ENCODE data around the gene SEMA3C.

The SEMA3C gene

DNA sequence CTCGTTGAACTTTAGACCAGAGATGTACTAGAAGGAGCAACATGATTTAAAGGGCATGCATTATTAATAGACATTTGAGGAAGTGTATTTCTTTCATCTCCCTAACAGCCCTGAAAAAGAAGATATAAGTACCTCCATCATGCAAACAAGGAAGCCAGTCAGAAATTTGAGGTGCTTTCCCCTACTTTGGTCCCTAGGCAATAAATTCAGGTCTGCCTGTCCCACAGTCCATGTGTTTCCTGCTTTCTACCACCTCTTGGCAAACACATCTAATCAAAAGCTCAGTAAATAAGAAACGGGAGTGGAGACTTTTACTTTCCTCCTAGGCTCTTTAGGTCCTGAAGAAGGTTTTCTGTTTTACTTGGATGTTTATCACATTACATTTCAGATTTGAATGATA is 5.2 kb upstream of the SEMA3C start:
- DNase-seq = no peak

DNA sequence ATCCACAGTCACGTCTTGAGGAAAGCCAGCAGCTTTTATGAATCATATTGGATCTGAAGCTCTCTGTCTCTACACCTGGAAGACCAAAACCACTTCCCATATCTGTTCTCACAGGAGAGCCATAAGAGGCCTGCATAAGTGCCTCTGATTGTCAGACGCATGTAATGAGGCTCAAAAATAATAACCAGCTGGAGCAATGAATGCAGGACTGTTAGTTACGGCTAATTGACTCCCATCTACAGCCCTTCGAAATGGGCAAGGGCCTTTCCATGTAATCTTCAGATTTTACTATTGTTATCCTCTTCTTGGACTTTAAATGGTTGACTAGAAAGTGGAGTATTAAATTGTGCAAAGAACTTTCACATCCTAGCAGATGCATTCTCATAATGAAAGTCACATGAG is 4.4 kb upstream of the SEMA3C start:
- no peak for DNase-seq

DNA sequence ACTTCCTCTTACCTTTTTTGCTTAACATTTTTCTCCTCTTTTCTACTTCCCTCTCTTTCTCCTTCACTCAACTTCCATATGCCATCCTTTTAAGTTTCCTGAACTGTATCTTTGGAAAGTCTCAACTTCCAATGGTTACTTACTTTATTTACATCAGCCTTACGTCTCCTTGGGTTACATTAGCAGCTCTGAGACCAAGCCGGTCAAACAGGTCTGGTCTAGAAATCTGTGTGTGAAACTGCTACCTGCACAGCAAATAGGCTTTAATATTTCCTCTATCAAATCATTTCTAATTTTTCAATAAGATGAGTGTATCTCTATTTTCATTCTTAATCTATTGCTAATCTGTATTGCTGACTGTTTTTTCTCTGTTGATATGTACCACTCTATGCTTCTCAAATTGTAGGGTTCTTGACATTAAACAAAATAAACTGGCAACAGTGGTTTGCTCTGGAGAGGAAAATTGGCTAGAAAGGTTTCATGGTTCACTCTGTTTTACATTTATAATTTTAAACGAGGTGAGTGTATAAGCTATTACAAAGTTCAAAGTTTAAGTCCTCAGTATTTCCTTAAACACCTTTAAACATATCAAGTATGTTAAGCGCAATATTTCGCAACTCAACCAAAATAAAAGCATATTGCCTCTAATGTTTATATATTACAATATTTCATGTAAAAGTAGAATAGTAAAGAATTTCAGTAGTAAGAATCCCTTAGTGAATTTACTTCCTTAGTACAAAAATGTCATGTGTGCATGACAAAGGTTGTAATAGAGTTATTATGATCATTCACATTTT is 3.6 kb upstream of the SEMA3C start:
- DNase-seq = no peak

DNA sequence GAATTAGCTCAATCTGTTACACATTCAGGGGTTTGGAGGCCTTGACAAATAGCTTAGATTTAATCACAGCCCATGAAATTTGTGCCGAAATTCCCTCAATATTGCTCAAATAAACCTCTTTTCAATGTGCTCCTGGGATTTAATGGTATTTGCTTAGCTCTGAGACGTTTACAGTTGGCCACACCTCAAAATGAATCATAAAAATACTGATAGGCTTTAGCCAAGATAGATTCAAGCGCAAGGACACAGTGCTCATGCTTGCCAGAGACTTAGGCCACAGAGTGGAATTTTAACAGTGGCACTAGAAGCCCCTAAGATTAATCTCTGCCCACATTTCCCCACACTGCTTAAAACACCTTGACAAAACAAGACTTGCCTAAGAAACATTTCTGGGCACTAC is 2.3 kb upstream of the SEMA3C start:
- DNase-seq = no peak

DNA sequence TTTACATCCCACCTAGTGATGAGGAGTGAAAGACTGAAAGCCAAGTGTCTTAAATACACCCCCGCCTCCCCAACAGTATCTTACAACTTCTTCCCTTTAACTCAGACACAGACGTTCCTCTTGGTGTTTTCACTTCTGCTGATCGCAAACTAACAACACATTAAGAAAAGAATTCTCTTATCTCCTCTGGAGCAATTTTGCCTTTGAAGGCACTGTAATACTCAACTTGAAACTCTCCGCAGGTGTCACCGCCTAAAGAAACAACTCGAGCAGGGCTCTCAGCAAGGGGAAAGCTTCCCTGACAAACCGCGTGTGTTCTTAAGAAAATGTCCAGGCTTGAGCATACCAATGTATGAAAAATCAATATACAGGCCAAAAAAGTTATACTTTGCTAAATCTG is 452 bp downstream of the SEMA3C start:
- no peak for DNase-seq

DNA sequence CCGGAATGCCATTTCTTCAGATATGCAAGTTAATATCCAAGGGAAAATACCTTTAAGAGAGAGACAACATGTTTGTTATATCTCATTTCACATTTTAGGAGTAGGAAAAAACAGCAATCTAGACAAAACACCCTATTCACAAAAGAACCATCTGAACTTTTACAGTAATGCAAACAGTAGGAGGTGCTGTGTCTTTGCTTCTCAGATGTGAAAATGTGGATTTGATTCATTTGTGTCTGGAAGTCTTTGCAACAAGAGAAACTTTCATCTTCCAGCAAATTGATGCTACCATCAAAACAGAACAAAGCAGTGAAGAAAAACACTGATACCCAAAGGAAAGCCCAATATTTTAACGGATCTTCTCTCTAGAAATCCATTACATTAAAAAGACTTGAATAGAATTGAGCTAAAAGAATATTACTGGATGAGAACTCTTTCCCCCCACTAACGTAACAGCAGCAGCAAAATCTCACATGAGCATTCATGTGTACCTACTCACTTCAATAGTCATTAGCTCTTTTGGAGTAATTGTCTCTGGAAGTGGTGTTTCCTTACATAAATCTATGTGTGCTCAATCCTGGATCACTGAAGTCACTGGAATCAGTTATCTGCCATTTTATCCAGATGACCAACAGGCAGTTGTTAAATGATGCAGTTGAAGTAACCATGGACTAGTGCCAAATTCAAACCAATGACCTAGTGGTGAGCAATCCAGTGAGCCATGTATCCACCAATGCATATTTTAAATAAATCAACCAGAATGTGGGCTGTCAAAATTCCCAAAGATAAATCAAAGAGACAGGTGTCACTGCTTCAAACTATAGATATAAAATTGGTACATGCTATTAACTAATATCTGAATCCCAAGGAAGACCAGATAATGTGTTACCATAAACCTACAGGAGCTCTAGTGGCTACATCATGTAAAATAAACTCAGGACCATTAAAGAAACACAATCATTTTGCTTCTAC is 1.8 kb downstream of the SEMA3C start:
- no peak for DNase-seq

DNA sequence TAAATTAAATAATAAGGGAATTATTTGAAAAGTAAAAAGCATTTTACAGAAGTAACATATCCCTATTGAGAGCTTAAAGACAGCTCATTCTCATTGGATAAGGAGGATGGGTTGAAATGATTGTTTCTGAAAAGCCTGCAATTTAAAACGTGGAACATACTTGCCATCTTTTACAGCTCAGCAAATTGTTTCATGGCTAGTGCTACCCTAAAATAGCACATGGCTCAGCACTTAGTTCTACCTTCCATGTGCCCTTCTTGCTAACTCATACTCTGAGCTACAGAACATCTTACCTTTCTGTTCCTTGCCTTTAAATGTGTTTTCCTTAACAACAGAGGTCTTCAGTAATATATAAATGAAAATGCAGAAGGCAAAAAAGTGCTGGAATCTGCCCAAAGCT is 8.6 kb downstream of the SEMA3C start:
- no peak for DNase-seq

DNA sequence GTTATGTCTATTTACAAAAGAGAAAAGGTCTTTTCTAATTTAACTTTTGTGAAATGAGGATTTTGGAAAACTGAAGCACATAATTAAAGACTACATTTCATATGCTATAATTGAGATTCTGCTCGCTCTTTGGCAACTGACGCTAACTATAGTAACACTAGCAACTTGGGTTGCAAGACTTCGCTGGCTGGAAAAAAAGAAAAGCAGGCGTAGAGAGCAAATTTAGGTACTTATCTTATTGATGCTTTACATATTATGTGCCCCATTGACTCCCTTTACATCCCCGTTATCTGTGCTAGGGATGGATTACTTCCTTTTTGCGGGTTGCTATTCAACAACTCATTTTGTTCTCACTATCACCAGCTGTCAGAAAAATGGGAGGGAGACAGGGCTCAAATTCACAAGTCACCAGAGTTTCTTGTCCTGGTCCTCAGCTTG is 10.5 kb downstream of the SEMA3C start:
- no peak for DNase-seq

DNA sequence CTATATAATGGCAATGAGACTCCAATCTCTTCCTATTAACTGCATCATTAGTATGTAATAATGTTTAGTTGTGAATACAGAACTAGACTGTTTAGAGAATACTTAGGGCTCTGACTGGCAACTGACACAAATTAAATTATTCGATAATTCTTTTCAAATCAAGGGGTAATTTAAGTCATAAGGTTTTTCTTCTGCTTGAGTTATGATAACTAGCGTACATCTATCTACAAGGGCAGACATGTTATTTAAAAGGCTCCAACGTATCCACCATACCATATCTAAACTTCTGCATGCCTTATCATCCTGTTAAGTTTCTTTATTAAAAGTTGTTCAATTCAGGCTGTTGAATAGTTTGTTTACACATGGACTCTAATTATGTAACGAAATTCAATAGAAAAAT is 11.2 kb downstream of the SEMA3C start:
- DNase-seq = no peak

DNA sequence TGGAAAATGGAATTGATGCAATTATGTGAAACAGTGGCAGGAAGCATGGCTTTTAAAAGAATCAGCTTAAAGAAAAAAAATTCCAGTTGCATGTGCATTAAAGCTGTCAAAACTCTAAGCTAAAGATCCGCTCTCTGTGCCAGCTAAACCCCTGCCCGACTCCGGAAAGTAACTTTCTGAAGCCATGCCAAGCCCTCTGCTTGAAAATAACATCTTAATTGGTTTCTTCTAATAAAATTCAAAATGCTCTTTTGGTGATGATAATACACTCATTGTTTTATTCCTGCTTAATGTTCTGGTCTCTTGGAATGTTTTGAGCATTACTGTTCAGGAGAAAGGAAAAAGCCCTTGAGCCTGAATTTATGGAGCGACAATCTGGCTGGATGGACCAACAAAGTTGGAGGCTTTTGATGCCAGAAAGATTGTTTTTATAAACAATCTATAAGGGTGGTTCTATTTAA is 11.7 kb downstream of the SEMA3C start:
- DNase-seq = no peak

DNA sequence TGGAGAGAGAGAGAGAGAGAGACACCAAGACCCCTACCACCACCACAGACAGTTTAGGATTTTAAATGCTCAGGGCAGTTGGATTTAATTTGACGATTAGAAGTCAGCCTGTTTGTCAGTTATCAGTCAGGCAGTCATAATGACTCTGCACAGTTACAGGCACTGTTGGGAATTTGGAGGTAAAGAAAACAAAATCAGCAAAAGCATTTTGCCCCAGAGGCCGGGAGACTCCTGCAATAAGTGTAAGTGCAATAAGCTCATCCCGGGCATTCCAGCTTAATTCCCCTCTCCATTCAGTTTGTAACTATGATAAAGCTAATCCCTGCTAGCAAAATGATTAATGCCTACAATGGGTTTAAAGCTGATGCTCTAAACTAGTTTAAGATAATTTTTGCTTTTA is 13.5 kb downstream of the SEMA3C start:
- DNase-seq = no peak

DNA sequence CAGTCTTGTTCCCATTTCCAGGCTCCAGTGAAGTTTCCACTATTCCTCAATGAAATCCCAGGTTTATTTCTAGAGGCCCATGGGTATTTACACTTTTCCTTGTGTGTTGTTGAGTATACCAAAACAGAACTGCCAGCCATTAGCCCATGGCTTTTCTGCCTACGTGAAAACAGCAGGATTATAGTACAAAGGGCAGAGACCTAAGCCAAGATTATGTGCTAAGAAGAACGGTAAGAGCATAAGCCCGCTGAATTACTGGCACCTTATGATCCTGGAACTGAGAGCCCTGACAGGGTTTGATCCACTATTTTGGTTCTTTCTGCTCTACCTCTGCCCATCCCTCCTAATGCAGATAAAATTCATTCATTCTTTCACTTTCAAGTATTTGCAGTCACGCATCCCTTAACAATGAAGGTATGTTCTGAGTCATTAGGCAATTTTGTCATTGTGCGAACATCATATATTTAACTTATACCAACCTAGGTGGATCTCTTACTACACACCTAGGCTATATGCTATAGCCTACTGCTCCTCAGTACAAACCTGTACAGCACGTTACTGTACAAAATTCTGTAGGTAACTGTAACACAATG is 16.0 kb downstream of the SEMA3C start:
- DNase-seq = no peak

DNA sequence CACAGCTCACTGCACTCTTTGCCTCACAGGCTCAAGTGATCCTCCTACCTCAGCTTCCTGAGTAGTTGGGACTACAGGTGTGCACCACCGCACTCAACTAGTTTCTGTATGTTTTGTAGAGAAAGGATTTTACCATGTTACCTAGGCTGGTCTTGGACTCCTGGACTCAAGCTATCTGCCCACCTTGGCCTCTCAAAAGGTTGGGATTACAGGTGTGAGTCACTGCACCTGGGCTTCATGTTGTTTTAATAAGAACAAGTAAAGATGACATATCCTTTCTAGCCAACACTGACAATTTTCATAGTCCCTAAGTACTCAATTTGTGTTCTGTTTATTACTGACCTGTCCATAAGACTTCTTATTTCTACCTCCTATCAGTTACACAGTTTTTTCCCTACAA is 16.8 kb downstream of the SEMA3C start:
- no peak for DNase-seq

DNA sequence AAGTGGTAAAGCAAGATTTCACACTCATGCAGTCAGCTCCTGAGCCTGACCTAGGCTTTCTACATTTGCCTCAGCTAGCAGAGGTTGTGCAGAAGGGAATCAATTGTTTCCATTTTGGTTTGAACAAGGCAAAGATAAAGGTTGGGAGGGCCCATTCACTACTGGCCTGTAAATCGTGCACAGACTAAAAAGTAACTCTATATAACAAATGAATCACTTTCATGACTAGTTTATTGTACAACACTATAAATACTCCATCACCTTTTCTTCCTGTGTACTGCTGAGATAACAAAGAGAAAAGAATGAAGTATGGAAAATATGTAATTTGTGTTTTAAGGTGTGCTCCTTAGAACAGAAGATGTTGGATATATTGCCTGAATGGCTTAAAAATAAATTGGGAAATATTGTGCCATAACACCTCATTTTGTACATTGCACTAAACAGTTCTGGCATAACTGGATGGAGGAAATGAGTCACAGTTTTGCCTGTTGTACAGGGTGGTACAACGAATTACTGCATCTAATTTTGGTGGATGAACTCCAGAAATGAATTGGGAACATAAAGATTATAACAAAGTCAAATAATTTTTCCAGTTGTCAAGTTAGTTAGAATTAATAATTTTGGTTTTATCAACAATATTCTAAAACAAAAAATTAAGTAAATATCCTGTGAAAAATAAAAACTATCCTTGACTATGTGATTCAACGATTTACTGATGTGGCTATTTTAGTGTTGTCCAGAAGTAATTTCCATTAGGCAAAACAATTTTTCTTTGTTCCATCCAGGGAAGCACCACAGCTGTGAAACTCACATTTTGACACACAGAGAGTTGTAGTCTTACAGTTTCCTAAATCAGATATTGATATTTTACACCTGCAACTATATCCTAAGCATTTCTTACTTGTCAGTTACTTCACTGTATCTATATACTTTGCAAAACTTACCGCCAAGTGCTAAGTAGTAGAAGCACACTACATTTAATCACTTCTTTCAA is 18.0 kb downstream of the SEMA3C start:
- no peak for DNase-seq

DNA sequence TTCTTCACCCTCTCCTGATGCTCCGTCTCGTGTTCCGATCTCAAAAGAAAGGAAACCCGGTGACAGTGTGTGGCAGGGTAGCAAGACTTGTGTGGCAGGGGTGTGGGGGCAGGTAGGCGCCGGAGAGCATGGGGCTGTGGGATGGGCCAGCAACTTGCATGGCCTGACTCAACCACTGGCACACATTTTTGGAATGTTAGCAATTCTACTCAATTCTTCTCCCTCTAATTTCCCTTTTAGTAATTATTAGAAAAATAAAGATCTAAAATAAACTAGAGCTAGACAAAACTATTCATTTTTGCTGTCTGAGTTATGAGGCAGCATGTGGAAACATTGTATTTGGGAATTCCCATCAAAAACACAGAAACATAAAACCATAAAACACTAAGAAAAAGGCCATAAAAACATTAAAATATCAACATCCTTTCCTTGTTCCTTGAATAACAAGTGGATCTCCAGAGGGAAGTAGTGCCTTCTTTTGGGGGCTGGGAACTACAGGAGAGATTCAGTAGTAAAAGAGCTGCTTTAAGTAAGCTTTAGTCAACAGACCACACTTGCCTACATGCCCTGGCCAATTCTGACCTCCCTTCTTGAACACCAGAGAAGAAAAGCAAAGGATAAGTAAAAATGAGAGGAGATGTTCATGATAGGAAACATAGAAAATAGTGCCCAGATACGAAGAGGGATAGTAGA is 21.8 kb downstream of the SEMA3C start:
- no peak for DNase-seq

DNA sequence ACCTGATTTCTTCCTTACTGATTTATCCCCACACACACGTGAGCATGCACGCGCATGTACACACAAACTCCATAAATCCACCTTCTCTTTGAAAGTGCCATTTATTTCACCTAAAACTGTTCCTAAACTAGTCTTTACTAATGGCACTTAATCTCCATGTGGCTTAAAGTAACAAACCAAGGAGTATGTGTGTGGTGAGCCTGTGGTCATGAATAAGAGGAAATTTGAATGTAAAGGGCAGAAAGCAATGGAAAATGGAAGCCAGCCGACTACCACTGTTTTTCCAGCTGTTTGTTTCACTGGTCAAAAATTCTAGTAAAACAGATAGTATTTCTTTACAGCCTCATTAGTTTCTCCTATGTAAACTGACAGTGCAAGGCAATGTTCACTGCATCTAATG is 23.8 kb downstream of the SEMA3C start:
- no peak for DNase-seq

DNA sequence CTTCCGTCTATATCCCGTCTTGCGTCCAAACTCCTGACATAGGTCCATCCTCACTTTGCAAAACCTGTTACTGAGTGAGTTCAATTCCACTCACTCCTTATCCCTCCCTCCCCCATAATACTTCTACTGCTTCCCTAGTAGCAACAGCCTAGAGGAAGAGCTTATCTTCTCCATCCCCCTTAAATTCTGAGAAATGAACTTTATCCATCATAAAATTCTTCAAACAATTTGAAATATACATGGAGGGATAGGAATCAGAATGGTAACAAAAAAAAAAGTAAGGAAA is 27.6 kb downstream of the SEMA3C start:
- no peak for DNase-seq

DNA sequence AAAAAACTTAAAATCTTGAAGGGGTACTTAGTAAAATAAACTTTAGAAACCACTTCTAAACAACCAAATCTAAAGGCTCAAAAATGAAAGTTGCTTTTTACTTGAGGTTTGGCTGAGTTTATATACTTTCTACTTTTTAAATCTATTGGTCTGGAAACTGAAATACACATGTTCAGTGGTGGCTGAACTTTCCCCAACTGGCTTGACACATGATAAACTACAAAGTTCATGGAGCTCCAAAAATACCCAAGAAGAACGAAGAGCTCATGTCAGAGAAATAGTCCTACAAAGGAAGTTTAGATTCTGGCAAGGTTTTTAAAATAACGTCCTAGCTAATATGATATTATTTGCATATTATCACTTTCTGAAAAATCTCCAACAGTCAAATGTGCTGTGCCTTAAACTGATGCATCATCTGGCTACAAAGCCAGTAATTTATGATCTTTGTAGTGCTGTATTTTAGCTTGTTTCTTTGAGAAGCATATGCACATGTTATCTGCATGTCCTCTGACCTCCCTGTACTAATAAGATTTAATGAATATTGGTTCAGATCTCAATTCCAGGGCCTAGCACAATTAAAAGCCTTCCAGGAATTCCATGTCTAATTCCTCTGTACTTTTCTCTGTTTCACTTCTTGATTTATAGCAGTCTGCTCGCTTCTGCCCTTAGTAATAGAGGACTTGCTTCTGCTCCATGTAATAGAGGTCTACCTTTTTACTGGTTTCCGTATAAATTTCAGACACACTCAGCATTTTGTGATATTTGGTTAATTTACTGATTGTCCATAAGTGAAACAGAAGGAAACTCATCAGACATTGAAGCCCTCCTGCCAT is 28.2 kb downstream of the SEMA3C start:
- no peak for DNase-seq

DNA sequence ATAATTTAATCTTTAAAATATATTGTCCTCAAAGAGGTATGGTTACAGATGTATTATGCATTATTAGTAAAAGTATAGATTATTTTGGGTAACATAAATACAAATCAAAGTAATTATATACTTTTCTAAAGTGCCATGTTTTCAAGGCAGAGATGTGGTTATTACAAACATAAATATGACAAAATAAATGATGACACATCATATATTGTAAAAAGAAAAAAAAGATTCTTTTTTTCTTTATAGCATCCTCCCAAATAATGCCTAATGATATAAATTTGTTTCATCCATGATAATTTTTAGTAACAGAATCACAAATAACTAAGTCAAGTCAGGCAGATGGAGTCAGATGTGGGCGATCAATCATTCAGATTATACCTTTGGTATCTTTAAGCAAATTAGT is 29.3 kb downstream of the SEMA3C start:
- DNase-seq = no peak

DNA sequence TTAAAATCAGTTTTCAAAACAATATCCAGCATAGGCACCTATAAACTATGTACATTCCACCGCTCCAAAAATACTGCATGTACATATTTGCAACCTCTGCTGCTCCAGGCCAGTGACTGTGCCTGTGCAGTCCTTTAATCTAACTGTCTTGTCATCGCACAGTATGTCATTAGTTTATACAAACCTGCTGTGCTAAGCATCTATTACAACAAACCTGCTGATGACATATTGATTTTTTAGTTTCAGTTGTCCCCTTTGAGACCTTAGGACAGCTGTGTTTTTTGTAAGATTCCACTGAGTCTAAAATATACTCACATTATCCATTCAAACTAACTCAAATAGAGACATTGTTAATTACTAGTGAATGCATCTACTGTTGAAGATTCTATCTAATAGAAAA is 33.1 kb downstream of the SEMA3C start:
- DNase-seq = no peak

Measured in CD4-positive, alpha-beta T cell treated with Interleukin-17A for 1 hour (primary cell).